ENCODE data around the gene CHD1L.
"Not testable (repeated sequence)": the region's sequence is repeated elsewhere in the genome, so short reads cannot be mapped to it uniquely, and the experiment has no call there.

The CHD1L gene

DNA sequence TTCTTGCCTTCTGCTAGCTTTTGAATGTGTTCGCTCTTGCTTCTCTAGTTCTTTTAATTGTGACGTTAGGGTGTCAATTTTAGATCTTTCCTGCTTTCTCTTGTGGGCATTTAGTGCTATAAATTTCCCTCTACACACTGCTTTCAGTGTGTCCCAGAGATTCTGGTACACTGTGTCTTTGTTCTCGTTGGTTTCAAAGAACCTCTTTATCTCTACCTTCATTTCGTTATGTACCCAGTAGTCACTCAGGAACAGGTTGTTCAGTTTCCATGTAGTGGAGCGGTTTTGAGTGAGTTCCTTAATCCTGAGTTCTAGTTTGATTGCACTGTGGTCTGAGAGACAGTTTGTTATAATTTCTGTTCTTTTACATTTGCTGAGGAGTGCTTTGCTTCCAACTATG, 11.5 kb upstream of the CHD1L start:
- in situ Hi-C loops (cut with MboI; ENCODE audit: low sequenced_read_pairs): not testable (repeated sequence)

- in situ Hi-C loops (cut with MboI; ENCODE audit: low sequenced_read_pairs): not testable (repeated sequence)
These were observed 8.6 kb upstream of the CHD1L start for GRCh38 chr1:147233903-147234302.

DNA sequence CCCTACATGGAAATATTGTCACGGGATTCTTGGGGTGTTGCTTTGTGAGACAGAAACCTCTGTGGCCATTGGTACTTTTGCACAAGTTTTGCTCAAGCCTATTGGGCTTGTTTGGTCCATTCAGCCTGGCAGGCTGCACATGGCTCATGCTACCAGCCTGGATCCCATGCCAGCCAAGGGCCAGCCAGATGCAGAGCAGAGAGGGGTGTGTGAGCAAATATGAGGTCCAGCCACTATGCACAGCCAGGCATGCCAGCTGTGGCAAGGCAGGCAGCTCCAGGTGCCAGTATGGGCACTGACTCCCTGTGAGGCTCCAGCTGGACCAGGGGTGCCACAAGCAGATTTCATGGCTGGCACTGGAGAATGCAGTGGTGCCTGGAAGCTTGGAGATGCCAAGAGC, 6.7 kb upstream of the CHD1L start:
- in situ Hi-C loops (cut with MboI; ENCODE audit: low sequenced_read_pairs): no loop called here

DNA sequence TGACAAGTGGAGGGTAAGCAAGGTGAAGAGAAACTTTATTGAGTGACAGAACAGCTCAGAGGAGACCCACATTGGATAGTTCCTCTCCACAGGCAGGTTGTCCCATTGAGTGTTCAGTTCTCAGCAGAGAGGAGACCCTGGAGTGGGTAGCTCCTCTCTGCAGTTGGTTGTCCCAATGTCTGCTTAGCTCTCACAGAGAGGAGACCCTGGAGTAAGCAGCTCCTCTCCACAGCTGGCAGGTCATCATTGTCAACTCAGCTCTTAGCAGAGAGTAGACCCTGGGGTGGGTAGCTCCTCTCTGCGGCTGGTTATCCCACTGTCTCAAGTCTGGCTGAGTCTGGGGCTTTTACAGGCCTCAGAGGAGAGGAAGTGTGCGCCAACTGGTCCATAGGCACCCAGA, 6.0 kb upstream of the CHD1L start:
- in situ Hi-C loops (cut with MboI; ENCODE audit: low sequenced_read_pairs): no loop called here

- in situ Hi-C loops (cut with MboI; ENCODE audit: low sequenced_read_pairs): no loop called here
These were observed 5.3 kb upstream of the CHD1L start for GRCh38 chr1:147236959-147237791.

GRCh38 chr1:147238053-147238902, 4.2 kb upstream of the CHD1L start:
- in situ Hi-C loops (cut with MboI; ENCODE audit: low sequenced_read_pairs): no loop called here

DNA sequence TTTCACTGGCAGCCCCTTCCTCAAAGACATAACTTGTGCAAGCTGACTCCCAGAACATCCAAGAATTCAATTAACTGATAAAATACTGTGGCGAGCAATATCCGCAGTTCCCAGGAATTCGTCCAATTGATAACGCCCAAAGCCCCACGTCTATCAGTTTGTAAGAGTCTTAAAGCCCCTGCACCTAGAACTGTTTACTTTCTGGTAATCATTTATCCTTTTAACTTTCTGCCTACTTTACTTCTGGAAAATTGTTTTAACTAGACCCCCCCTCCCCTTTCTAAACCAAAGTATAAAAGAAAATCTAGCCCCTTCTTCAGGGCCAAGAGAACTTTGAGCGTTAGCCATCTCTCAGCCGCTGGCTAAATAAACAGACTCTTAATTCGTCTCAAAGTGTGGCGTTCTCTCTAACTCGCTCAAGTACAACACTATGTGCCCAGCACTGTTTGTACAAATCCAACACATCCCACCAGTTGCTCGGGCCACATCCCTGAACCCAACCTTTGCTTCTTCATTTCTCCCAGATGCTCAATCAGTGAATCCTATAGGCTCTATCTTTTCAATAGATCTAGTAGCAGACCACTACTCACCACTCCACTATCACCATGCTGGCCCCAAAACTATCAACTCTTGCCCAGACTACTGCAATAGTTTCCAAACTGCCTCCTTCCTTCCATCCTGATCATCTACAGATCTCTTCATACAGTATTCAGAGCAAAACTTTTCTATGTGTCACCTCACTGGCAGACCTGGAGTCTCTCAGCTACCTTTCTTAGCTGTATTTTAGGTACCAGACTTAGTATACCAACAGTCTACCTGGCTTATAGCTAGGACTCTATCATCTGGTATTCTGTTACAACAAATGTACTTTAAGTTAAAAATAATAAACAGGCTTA, 3.3 kb upstream of the CHD1L start:
- in situ Hi-C loops (cut with MboI; ENCODE audit: low sequenced_read_pairs): no loop called here

- in situ Hi-C loops (cut with MboI; ENCODE audit: low sequenced_read_pairs): loop anchor here (10.0 kb wide), 1 partner anchor 65 kb away; the partner anchor contains the start of gene PRKAB2
These were observed 2.3 kb upstream of the CHD1L start for GRCh38 chr1:147240131-147240721.

DNA sequence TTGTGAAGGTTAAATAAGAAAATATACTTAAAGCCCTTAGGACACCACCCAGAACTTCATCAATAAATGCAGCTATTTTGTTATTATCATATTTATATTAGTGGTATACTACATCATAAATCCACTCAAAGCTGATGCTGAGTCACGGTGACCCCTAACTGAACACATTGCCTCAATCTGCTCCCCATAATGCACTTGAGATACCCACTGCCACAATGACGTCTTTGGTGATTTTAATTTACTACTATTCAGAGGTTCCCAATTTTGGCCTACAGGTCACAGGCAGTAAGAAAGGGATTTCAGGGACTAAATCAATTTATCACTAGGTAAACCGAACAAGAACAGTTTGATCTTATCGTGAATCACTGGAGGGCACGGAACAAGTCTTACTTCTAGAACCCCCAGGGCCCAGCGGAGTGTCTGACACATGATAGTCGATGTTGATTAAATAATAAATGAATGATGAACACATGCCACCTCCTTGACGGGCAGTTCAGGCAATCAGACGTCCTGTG, 493 bp upstream of the CHD1L start:
- in situ Hi-C loops (cut with MboI; ENCODE audit: low sequenced_read_pairs): loop anchor here (10.0 kb wide), 1 partner anchor 67 kb away; the partner anchor contains the start of gene PRKAB2

DNA sequence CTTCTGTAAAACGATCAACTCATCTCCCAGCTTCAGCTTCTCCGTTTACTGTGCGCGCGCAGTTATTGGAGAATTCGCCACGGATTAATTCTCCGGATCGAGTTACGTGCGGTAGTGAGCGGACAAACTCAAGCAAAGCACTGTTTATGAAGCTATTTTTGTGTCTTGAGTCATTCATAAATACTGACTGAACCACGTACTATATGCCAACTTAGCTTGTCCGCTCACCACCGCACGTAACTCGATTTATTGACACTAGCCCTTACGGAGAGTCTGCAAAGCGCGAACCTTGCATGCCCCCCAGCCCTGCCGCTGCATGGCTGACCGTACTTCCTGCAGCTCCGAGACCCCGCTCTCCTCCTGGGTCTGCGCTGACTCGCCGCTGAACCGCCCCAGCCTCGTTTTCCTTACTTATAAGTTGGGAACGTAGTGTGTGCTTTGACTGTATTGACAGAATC, 773 bp downstream of the CHD1L start:
- in situ Hi-C loops (cut with MboI; ENCODE audit: low sequenced_read_pairs): loop anchor here (10.0 kb wide), 1 partner anchor 68 kb away; the partner anchor contains the start of gene PRKAB2

DNA sequence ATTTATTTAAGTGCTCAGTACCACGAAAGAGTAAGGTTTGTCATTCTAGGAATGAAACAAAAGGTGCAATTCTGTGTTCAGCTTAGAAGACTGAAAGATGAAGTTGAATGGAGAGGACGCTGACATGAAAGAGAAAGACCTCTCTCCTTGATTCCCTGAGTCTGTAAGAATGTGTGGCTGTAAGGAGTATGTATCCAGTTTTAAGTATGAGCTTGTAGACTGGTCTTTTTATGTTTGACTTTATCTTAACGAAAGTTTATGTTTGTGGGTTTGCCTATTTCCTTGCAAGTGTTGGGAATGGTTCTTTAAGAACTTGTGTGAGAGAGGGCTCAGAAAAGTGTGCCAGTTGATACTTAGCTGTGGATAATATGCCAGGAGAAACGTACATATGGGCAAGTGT, 1.4 kb downstream of the CHD1L start:
- in situ Hi-C loops (cut with MboI; ENCODE audit: low sequenced_read_pairs): loop anchor here (10.0 kb wide), 1 partner anchor 69 kb away; the partner anchor contains the start of gene PRKAB2

DNA sequence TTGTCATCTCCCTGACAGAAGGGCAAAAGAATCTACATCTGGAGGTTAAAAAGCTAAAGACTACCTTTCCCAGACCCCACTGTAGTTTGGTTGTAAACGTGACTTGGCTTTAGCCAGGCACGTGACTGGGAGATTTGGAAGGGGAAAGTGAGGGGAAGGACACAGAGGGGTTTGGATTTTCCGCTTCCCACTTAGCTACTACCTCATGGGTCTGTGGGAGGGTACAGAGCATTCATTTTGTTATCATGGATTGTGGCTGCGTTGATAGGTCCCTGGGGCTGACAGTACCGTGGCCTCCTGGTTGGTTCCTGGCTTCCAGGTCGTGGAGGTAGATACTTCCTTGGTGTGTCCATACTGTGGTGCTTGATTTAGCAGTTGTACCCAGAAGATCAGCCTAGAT, 2.6 kb downstream of the CHD1L start:
- in situ Hi-C loops (cut with MboI; ENCODE audit: low sequenced_read_pairs): loop anchor here (10.0 kb wide), 1 partner anchor 70 kb away; the partner anchor contains the start of gene PRKAB2

DNA sequence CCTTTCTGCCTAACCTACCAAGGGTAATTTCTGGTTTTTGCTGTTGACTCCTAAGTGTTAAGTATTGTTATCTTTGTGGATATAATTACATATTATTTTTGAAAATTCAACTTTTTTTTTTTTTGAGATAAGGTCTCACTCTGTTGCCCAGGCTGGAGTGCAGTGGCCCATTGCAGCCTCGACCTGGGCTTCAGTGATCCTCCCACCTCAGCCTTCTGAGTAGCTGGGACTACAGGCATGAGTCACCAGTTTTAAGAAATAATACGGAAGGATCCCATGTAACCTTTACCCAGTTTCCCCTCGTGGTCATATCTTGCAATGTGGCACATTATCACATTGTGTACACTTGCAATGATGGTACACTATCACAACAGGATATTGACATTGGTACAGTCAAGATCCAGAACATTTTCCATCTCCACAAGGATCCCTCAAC, 3.1 kb downstream of the CHD1L start:
- in situ Hi-C loops (cut with MboI; ENCODE audit: low sequenced_read_pairs): loop anchor here (10.0 kb wide), 1 partner anchor 71 kb away; the partner anchor contains the start of gene PRKAB2

- in situ Hi-C loops (cut with MboI; ENCODE audit: low sequenced_read_pairs): loop anchor here (10.0 kb wide), 1 partner anchor 71 kb away; the partner anchor contains the start of gene PRKAB2
These were observed 3.7 kb downstream of the CHD1L start for GRCh38 chr1:147246044-147246690.

DNA sequence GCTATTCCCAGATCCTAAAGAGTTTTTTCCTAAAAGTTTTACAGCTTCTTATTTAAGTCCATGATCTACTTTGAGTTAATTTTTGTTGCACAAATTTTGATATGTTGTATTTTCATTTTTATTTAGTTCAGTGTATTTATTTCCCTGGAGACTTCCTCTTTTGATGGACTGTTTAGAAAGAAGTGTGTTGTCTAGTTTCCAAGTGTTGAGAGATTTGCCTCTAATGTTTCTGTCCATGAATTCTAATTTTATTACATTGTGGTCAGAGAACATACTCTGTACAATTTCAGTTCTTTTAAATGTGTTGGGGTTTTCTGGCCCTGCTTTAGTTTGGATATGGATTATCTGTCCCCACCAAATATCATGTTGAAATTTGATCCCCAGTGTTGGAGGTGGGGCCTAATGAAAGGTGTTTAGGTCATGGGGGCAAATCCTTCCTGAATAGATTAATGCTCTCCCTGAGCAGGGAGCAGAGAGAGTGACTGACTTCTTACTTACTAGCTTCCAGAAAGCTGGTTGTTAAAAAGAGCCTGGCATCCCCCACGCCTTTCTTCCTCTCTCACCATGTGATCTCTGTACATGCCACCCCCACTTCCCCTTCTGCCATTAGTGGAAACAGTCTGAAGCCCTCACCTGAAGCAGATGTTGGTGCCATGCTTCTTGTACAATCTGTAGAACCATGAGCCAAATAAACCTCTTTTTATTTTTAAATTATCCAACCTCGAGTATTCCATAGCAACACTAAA, 4.6 kb downstream of the CHD1L start:
- in situ Hi-C loops (cut with MboI; ENCODE audit: low sequenced_read_pairs): loop anchor here (10.0 kb wide), 1 partner anchor 72 kb away; the partner anchor contains the start of gene PRKAB2

DNA sequence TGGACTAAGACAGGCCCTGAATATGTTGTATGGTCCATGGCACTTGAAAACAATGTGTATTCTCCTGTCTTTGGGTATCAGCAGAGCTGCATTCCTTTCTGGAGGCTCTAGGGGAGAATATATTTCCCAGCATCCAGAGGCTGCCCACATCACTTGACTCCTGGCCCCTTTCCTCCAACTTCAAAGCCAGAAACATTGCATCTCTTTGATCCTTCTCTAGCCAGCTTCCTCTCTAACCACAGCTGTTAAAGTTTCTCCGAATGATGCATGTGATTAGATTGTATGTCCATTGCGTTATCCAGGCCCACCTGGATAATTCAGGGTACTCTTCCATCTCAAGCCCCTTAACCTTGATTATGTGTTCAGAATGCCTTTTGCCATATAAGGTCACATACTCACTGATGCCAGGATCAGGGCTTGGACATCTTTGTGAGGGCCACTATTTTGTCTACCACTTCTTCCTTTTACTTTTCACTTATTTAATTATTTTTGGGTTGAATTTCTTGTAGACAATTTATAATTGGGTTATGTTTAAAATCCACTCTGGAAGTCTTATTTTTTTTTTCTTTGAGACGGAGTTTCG, 5.3 kb downstream of the CHD1L start:
- in situ Hi-C loops (cut with MboI; ENCODE audit: low sequenced_read_pairs): loop anchor here (10.0 kb wide), 1 partner anchor 73 kb away; the partner anchor contains the start of gene PRKAB2

- in situ Hi-C loops (cut with MboI; ENCODE audit: low sequenced_read_pairs): no loop called here
These were observed 10.1 kb downstream of the CHD1L start for GRCh38 chr1:147252540-147252939.

DNA sequence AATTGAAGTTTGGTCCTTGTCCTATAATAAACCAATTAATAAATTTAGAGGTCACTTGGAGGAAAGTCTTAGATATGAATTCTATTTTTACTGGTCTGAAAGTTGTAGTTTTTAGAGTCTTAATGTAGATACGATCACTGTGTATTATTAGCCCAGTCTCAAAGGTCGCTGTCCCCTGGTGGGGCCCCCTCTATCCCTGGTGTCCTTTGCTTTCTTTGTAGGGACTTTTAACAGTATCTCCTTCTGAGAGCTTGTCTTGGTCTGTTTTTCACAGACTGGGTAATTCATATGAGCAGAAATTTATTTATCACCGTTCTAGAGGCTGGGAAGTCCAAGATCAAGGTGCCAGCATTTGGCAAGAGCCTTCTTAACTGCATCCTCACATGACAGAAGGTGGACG, 18.5 kb downstream of the CHD1L start:
- in situ Hi-C loops (cut with MboI; ENCODE audit: low sequenced_read_pairs): no loop called here
